A549 (cell line): Measurements from ENCODE around the gene NDUFS1. TPM values are rescaled to one million over a fixed set of nuclear protein-coding genes. Genes with fewer than 3 reads are reported as not detected.

ENCODE experiments used
- ATAC-seq, 2 experiments: fragments of 200-7000 bp in 1 of 2; fragments of >200 bp in 1 of 2; cut with Nextera tagmentation in 1 of 2; cut with Tn5 transposase in 1 of 2; 3 replicates each; pipeline versions ENCODE4 v1.8.0 to v1.9.1; 2018 to 2020; ENCODE audit warnings: mild to moderate bottlenecking in 1 of 2, moderate library complexity in 1 of 2
- CTCF ChIA-PET: fragments of 300-600 bp; sonication (Branson Sonifier 250); formaldehyde crosslinking; extraction: SDS; loops from one replicate; lab custom pipeline; 2021; ENCODE audit warnings: antibody characterized with exemption, inconsistent platforms; lab: Yijun Ruan, JAX
- POLR2A ChIA-PET: fragments of 350-600 bp; formaldehyde crosslinking; extraction: SDS; loops from one replicate; lab custom pipeline; 2021; ENCODE audit warnings: antibody characterized with exemption, inconsistent platforms; lab: Yijun Ruan, JAX
- DNase-seq, 2 experiments: peaks; one replicate each; pipeline versions ENCODE4 v3.0.0 to v3.0.0-alpha.2; 2011 to 2016; ENCODE audit warnings: low read depth in 1 of 2, low spot score in 1 of 2
- FAIRE-seq: peaks from 2 replicates; lab custom pipeline; 2011; peaks lifted over from hg19 to GRCh38; lab: Jason Lieb, UNC
- H3K27ac ChIP-seq, 2 experiments: fragments of >200 bp; sonication (Bioruptor Twin); formaldehyde crosslinking; 3 replicates each; pipeline ENCODE4 v1.5.1; 2016 to 2017
- H3K4me1 ChIP-seq: fragments of >200 bp; sonication (Bioruptor Twin); formaldehyde crosslinking; 3 replicates; pipeline ENCODE4 v1.6.1; 2016
- H3K4me2 ChIP-seq: fragments of >200 bp; sonication (Bioruptor Twin); formaldehyde crosslinking; 3 replicates; pipeline ENCODE4 v1.6.1; 2016
- H3K4me3 ChIP-seq: fragments of >200 bp; sonication (Bioruptor Twin); formaldehyde crosslinking; 3 replicates; pipeline ENCODE4 v1.5.1; 2016
- H3K9me3 ChIP-seq: fragments of >200 bp; sonication (Bioruptor Twin); formaldehyde crosslinking; 3 replicates; pipeline ENCODE4 v1.6.1; 2016
- EP300 ChIP-seq, 2 experiments: fragments of >200 bp; sonication (Bioruptor Twin); formaldehyde crosslinking; IDR thresholded peaks; 2 replicates in 1 of 2; 3 replicates in 1 of 2; pipeline ENCODE4 v1.6.1; 2016 to 2017
- ESRRA ChIP-seq: fragments of 150-350 bp; IDR thresholded peaks from 2 replicates; pipeline ENCODE4 v1.6.1; 2014; ENCODE audit warnings: mild to moderate bottlenecking, low read length, borderline replicate concordance
- HOXA7 ChIP-seq: fragments of 250-450 bp; sonication (Bioruptor Pico); IDR thresholded peaks from 2 replicates; pipeline ENCODE4 v1.5.0; 2020; ENCODE audit warnings: mild to moderate bottlenecking, moderate library complexity
- HOXB13 ChIP-seq: fragments of 250-450 bp; sonication (Bioruptor Pico); IDR thresholded peaks from 2 replicates; pipeline ENCODE4 v1.5.0; 2020; ENCODE audit warnings: low read depth, mild to moderate bottlenecking, moderate library complexity
- KDM1A ChIP-seq: fragments of 200-600 bp; sonication (generic); IDR thresholded peaks from 2 replicates; pipeline ENCODE4 v1.6.1; 2016; ENCODE audit warnings: low read depth, mild to moderate bottlenecking
- MAZ ChIP-seq: fragments of 150-350 bp; IDR thresholded peaks from 2 replicates; pipeline ENCODE4 v1.6.1; 2014; ENCODE audit warnings: antibody characterized with exemption, low read depth, low read length, borderline replicate concordance
- PHF8 ChIP-seq: fragments of 200-600 bp; sonication (generic); IDR thresholded peaks from 2 replicates; pipeline ENCODE4 v1.6.1; 2016; ENCODE audit warnings: low read depth, mild to moderate bottlenecking, antibody characterized with exemption, moderate library complexity, borderline replicate concordance
- RAD21 ChIP-seq, 2 experiments: fragments of >200 bp in 1 of 2; sonication (Bioruptor Twin) in 1 of 2; formaldehyde crosslinking in 1 of 2; IDR thresholded peaks in 1 of 2; conservative IDR thresholded peaks in 1 of 2; 2 replicates in 1 of 2; 3 replicates in 1 of 2; pipeline ENCODE4 v1.6.1; 2012 to 2018; ENCODE audit warnings: inconsistent platforms in 1 of 2
- RCOR1 ChIP-seq: fragments of 150-350 bp; IDR thresholded peaks from 2 replicates; pipeline ENCODE4 v1.6.1; 2014; ENCODE audit warnings: antibody characterized with exemption, low read length, low read depth
- RNF2 ChIP-seq: fragments of 200-600 bp; sonication (generic); IDR thresholded peaks from 2 replicates; pipeline ENCODE4 v1.6.1; 2016; ENCODE audit warnings: low read depth, mild to moderate bottlenecking, antibody characterized with exemption, moderate library complexity, borderline replicate concordance
- TFCP2L1 ChIP-seq: fragments of 250-450 bp; sonication (Bioruptor Pico); IDR thresholded peaks from 2 replicates; pipeline ENCODE4 v1.5.0; 2021; ENCODE audit warnings: mild to moderate bottlenecking
- polyA plus RNA-seq, 4 experiments: library from polyadenylated mRNA; depleted of rRNA in 3 of 4; stranded (reverse); fragments of >200 nt; fragmentation: RNase III in 1 of 4; extraction: RNeasy Plus Mini Kit Qiagen cat#74134 plus additional on column Dnase treatment in 1 of 4; gene quantifications; 2 replicates in 3 of 4; 3 replicates in 1 of 4; pipeline ENCODE4 v1.2.3, GENCODE V29; 2011 to 2017
- TF ChIP-seq, protein P1 (sequence below): IDR thresholded peaks from 2 replicates; pipeline ENCODE4 v1.6.1; 2012
- TF ChIP-seq, protein P2 (sequence below): fragments of >200 bp; sonication (Bioruptor Twin); formaldehyde crosslinking; IDR thresholded peaks from 3 replicates; pipeline ENCODE4 v1.5.1; 2016
- TF ChIP-seq, protein P3 (sequence below): fragments of 250-450 bp; sonication (Bioruptor Pico); IDR thresholded peaks from 2 replicates; pipeline ENCODE4 v1.5.0; 2021; ENCODE audit warnings: mild to moderate bottlenecking, moderate library complexity, borderline replicate concordance
- TF ChIP-seq, protein P4 (sequence below): IDR thresholded peaks from 2 replicates; pipeline ENCODE4 v1.6.1; 2012
- TF ChIP-seq, protein P5 (sequence below): fragments of 450-650 bp; IDR thresholded peaks from 2 replicates; pipeline ENCODE4 v1.6.1; 2014; ENCODE audit warnings: antibody characterized with exemption
- TF ChIP-seq, protein P6 (sequence below): fragments of 150-350 bp; IDR thresholded peaks from 2 replicates; pipeline ENCODE4 v1.6.1; 2014; ENCODE audit warnings: low read depth, mild to moderate bottlenecking, low read length
- TF ChIP-seq, protein P7 (sequence below): IDR thresholded peaks from 2 replicates; pipeline ENCODE4 v1.6.1; 2012; ENCODE audit warnings: low read depth, borderline replicate concordance
- TF ChIP-seq, protein P8 (sequence below): fragments of >200 bp; sonication (Bioruptor Twin); formaldehyde crosslinking; IDR thresholded peaks from 2 replicates; pipeline ENCODE4 v1.6.1; 2016

NDUFS1 gene
- polyA plus RNA-seq, 2 of the 4 experiments (the other 2 are of a cell fraction), result 86.7 to 134 TPM

DNA sequence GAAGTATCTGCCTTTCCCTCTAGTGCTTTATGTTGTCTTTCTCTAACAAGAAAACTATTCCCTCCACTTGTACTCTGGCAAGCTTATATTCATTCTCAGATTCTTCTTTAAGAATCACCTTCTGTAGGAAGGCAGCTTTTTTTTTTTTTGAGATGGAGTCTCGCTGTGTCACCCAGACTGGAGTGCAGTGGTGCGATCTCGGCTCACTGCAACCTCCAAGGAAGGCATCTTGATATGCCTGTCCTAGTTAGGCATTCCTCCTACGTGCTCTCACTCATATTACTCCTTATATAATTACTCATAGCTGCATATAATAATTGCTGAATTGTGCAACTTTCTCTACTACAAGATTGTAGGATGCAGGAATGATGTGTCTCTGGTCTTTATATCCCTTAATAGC is 15.8 kb downstream of the NDUFS1 start (continued):
- TF ChIP-seq, protein P1, sequence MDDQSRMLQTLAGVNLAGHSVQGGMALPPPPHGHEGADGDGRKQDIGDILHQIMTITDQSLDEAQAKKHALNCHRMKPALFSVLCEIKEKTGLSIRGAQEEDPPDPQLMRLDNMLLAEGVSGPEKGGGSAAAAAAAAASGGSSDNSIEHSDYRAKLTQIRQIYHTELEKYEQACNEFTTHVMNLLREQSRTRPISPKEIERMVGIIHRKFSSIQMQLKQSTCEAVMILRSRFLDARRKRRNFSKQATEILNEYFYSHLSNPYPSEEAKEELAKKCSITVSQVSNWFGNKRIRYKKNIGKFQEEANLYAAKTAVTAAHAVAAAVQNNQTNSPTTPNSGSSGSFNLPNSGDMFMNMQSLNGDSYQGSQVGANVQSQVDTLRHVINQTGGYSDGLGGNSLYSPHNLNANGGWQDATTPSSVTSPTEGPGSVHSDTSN, result no peak
- TF ChIP-seq, all 56 proteins: peak for 0

DNA sequence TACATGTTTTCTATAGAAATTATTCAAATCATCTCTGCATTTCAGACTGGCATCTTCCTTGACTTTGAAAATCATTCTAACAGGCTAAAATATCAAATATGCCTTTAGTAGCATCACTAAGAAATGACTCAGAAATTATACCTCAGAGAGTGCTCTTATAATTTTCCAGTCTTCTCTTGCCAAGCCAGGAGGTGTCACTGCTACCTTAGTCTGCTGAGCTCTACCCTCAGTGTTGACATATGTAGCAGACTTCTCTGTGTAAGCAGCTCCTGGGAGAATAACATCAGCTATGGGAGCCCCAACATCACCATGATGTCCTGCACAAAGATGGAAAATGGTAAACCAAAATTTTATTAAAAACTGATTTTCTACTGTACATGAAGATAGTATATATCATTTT is 31.6 kb downstream of the NDUFS1 start:
- Histone ChIP-seq H3K27ac (no peak overlapping the region), H3K4me1 (peaks cover 3% of the 10 kb centered on the region; the same call in 1 of the 3 replicates), H3K9me3 (no peaks in the 10 kb centered on the region), H3K4me3 (no peak overlapping the region), H3K4me2 (no peak overlapping the region)
- ChIA-PET POLR2A (no interaction called here), CTCF (interaction anchor here (1.5 kb wide), 1 partner anchor 132 kb away, joined by 3 read pairs; no protein-coding TSS in a partner anchor)
- FAIRE-seq, result no peak
- ATAC-seq, result peak; percentile 89 to 90
- peak in 1 of 2 experiments; percentile 49 for DNase-seq
- TF ChIP-seq RNF2 (no peak), RAD21 (conservative IDR thresholded peaks at IDR 0.05 in 1 of 2, IDR thresholded peaks at IDR 0.05 in 1 of 2) (peak; percentile 11 to 39; a peak in 2 of 5 replicates)
- TF ChIP-seq, protein P2, sequence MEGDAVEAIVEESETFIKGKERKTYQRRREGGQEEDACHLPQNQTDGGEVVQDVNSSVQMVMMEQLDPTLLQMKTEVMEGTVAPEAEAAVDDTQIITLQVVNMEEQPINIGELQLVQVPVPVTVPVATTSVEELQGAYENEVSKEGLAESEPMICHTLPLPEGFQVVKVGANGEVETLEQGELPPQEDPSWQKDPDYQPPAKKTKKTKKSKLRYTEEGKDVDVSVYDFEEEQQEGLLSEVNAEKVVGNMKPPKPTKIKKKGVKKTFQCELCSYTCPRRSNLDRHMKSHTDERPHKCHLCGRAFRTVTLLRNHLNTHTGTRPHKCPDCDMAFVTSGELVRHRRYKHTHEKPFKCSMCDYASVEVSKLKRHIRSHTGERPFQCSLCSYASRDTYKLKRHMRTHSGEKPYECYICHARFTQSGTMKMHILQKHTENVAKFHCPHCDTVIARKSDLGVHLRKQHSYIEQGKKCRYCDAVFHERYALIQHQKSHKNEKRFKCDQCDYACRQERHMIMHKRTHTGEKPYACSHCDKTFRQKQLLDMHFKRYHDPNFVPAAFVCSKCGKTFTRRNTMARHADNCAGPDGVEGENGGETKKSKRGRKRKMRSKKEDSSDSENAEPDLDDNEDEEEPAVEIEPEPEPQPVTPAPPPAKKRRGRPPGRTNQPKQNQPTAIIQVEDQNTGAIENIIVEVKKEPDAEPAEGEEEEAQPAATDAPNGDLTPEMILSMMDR, result peak; percentile 21; the same call in 1 of the 3 replicates
- TF ChIP-seq, all 56 proteins: peak for 2

DNA sequence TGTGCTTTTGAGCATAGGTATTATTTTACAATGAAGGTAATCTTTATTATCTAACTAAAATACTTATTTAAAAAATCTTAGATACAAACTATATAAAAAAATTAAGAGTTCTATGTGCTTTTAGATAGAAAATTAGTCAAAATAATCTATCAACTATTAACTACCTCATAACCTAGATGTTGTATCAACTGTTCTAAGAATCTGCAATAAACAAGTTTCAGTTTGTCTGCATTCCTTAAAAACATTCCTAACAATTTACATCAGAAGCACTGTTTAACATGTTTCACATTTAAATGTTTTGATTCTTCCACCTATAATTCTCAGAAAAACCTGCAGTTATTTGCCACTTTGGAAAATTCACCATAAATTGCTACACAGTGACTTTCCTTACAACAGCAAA is 33.3 kb downstream of the NDUFS1 start:
- Histone ChIP-seq H3K9me3 (no peaks in the 10 kb centered on the region), H3K4me2 (no peak overlapping the region), H3K4me3 (no peak overlapping the region), H3K27ac (no peak overlapping the region), H3K4me1 (peaks cover 5% of the 10 kb centered on the region; the same call in 1 of the 3 replicates)
- no peak for TF ChIP-seq RAD21 (conservative IDR thresholded peaks at IDR 0.05 in 1 of 2, IDR thresholded peaks at IDR 0.05 in 1 of 2)
- TF ChIP-seq, protein P3, sequence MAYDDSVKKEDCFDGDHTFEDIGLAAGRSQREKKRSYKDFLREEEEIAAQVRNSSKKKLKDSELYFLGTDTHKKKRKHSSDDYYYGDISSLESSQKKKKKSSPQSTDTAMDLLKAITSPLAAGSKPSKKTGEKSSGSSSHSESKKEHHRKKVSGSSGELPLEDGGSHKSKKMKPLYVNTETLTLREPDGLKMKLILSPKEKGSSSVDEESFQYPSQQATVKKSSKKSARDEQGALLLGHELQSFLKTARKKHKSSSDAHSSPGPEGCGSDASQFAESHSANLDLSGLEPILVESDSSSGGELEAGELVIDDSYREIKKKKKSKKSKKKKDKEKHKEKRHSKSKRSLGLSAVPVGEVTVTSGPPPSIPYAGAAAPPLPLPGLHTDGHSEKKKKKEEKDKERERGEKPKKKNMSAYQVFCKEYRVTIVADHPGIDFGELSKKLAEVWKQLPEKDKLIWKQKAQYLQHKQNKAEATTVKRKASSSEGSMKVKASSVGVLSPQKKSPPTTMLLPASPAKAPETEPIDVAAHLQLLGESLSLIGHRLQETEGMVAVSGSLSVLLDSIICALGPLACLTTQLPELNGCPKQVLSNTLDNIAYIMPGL, result no peak
- TF ChIP-seq TFCP2L1 (CRISPR knock-in tag), result no peak
- TF ChIP-seq, protein P4, sequence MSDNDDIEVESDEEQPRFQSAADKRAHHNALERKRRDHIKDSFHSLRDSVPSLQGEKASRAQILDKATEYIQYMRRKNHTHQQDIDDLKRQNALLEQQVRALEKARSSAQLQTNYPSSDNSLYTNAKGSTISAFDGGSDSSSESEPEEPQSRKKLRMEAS, result no peak
- no peak for TF ChIP-seq HOXA7 (CRISPR knock-in tag)
- TF ChIP-seq PHF8, result no peak
- TF ChIP-seq, protein P5, sequence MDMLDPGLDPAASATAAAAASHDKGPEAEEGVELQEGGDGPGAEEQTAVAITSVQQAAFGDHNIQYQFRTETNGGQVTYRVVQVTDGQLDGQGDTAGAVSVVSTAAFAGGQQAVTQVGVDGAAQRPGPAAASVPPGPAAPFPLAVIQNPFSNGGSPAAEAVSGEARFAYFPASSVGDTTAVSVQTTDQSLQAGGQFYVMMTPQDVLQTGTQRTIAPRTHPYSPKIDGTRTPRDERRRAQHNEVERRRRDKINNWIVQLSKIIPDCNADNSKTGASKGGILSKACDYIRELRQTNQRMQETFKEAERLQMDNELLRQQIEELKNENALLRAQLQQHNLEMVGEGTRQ, result no peak
- no peak for TF ChIP-seq RCOR1
- TF ChIP-seq EP300 (IDR thresholded peaks at IDR 0.05), result no peak
- TF ChIP-seq, protein P6, sequence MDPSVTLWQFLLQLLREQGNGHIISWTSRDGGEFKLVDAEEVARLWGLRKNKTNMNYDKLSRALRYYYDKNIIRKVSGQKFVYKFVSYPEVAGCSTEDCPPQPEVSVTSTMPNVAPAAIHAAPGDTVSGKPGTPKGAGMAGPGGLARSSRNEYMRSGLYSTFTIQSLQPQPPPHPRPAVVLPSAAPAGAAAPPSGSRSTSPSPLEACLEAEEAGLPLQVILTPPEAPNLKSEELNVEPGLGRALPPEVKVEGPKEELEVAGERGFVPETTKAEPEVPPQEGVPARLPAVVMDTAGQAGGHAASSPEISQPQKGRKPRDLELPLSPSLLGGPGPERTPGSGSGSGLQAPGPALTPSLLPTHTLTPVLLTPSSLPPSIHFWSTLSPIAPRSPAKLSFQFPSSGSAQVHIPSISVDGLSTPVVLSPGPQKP, result no peak
- no peak for TF ChIP-seq HOXB13 (CRISPR knock-in tag)
- TF ChIP-seq KDM1A, result no peak
- TF ChIP-seq, protein P7, sequence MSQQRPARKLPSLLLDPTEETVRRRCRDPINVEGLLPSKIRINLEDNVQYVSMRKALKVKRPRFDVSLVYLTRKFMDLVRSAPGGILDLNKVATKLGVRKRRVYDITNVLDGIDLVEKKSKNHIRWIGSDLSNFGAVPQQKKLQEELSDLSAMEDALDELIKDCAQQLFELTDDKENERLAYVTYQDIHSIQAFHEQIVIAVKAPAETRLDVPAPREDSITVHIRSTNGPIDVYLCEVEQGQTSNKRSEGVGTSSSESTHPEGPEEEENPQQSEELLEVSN, result no peak
- no peak for TF ChIP-seq ESRRA
- no peak for TF ChIP-seq MAZ
- TF ChIP-seq, protein P8, sequence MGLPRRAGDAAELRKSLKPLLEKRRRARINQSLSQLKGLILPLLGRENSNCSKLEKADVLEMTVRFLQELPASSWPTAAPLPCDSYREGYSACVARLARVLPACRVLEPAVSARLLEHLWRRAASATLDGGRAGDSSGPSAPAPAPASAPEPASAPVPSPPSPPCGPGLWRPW, result no peak
- FAIRE-seq, result no peak
- ChIA-PET CTCF (no interaction called here), POLR2A (no interaction called here)
- DNase-seq, result no peak
- no peak for ATAC-seq
